Measurements from ENCODE around the gene MGST2. TPM values are rescaled to one million over a fixed set of nuclear protein-coding genes. Genes with fewer than 3 reads are reported as not detected.

The MGST2 gene
- total RNA-seq, 2 experiments from 2014 or later, result 0.70 to 3.0 TPM

DNA sequence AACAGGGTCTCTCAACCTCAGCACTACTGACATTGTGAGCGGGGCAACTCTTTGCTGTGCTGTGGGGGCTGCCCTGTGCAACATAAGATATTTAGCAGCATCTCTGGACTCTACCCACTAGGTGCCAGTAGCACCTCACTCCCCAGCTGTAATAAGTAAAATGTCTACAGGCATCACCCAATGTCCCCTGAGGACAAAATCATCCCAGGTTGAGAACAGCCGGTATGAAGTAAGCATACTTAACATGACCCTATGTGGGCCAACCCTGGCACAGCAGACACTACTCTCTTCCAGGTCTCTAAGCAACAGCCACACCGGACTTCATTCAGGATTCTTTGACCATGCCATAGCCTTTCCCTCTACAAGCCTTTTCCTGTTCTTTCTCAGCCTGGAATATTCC, 10.5 kb upstream of the MGST2 start:
- Mint-ChIP-seq H3K4me3 (no peak overlapping the region), H3K4me1 (ENCODE audit: low read depth) (peaks cover 26% of the 10 kb centered on the region), H3K9me3 (no peaks in the 10 kb centered on the region), H3K27me3 (peaks cover 4% of the 10 kb centered on the region), H3K36me3 (ENCODE audit: low read depth) (no peaks in the 10 kb centered on the region), H3K27ac (no peak overlapping the region)
- ChIA-PET POLR2A (no interaction called here), CTCF (no interaction called here)
- Histone ChIP-seq H3K4me1 (ENCODE audit: insufficient read depth, low read length) (peaks cover 25% of the 10 kb centered on the region), H3K27ac (ENCODE audit: low read depth in 1 of 2, low read length in 2 of 2) (no peak overlapping the region), H3K9me3 (ENCODE audit: control insufficient read depth in 1 of 2, insufficient read depth in 1 of 2, low read length in 2 of 2) (no peaks in the 10 kb centered on the region), H3K27me3 (ENCODE audit: control insufficient read depth in 1 of 2, insufficient read depth in 2 of 2, low read length in 2 of 2) (peaks cover 0 to 5% of the 10 kb centered on the region in 2 experiments), H3K36me3 (ENCODE audit: insufficient read depth, low read length) (no peaks in the 10 kb centered on the region), H3K4me3 (ENCODE audit: low read length) (no peak overlapping the region)
- ATAC-seq (ENCODE audit: poor library complexity), result no peak
- intact Hi-C loops (cut with DNase I, micrococcal nuclease), result loop anchor here in 1 of 2 experiments (5.0 to 10.0 kb wide), 4 partner anchors 240 to 597 kb away; no protein-coding TSS in a partner anchor
- TF ChIP-seq, protein P1, sequence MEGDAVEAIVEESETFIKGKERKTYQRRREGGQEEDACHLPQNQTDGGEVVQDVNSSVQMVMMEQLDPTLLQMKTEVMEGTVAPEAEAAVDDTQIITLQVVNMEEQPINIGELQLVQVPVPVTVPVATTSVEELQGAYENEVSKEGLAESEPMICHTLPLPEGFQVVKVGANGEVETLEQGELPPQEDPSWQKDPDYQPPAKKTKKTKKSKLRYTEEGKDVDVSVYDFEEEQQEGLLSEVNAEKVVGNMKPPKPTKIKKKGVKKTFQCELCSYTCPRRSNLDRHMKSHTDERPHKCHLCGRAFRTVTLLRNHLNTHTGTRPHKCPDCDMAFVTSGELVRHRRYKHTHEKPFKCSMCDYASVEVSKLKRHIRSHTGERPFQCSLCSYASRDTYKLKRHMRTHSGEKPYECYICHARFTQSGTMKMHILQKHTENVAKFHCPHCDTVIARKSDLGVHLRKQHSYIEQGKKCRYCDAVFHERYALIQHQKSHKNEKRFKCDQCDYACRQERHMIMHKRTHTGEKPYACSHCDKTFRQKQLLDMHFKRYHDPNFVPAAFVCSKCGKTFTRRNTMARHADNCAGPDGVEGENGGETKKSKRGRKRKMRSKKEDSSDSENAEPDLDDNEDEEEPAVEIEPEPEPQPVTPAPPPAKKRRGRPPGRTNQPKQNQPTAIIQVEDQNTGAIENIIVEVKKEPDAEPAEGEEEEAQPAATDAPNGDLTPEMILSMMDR (IDR thresholded peaks at IDR 0.05), result peak; percentile 21
- peak in 2 of 14 experiments; percentile 16 to 20 for DNase-seq

DNA sequence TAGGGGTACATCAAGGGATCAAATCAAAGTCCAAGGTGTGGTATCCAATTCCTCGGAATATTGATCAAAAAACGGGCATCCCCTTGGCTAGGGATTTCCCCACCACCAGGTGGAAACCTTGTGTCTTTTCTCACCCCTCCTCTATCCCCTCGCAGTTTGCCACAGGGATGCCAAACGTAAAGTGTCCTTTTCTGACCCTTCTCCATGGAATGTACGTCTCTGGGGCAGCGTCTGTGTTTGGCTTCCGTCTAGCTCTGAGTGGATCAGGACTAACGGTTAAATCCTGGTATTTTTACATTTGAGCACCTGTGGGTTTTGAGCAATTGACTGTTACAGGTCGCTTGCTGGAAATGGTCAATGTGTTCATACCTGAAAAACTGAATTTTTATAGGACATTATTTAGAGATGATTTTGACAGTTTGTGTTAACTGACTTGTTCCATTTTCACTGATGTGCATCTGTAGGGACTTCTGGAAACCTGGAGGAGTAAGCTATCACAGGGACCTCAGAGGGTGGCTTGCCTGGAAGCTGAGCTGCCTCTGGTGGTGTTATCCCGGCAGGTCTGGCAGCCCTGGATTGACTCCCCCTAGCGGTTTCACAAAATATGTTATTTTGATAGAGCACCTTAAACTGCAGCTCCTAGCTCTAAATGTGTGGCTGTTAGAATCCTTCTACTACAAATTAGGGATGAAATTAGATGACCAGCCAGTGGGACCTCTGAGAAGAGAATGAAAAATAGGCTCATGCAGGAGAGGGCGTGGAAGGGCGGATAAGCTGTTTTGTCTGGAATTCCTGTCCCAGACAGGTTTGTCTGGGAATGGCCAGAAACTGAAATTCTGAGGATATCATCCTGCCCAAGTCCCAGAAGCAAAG, 8.8 kb upstream of the MGST2 start:
- Histone ChIP-seq H3K4me3 (ENCODE audit: low read length) (no peak overlapping the region), H3K9me3 (ENCODE audit: control insufficient read depth in 1 of 2, insufficient read depth in 1 of 2, low read length in 2 of 2) (no peaks in the 10 kb centered on the region), H3K36me3 (ENCODE audit: insufficient read depth, low read length) (no peaks in the 10 kb centered on the region), H3K27ac (ENCODE audit: low read depth in 1 of 2, low read length in 2 of 2) (no peak overlapping the region), H3K4me1 (ENCODE audit: insufficient read depth, low read length) (peaks cover 20% of the 10 kb centered on the region), H3K27me3 (ENCODE audit: control insufficient read depth in 1 of 2, insufficient read depth in 2 of 2, low read length in 2 of 2) (peaks cover 0 to 5% of the 10 kb centered on the region in 2 experiments)
- Mint-ChIP-seq H3K4me1 (ENCODE audit: low read depth) (peaks cover 20% of the 10 kb centered on the region), H3K27ac (no peak overlapping the region), H3K36me3 (ENCODE audit: low read depth) (no peaks in the 10 kb centered on the region), H3K4me3 (no peak overlapping the region), H3K27me3 (peaks cover 4% of the 10 kb centered on the region), H3K9me3 (no peaks in the 10 kb centered on the region)
- ATAC-seq (ENCODE audit: poor library complexity) (peak; percentile 78), DNase-seq (peak; percentile 14 to 78 (median 35))
- TF ChIP-seq, protein P1 (IDR thresholded peaks at IDR 0.05), result peak; percentile 76
- CTCF ChIA-PET, result interaction anchor here (0.8 to 1.6 kb wide), 7 partner anchors 10 to 597 kb away, joined by 3 to 5 read pairs (median 3); no protein-coding TSS in a partner anchor
- POLR2A ChIA-PET, result interaction anchor here (0.5 to 2.3 kb wide), 7 partner anchors 9 to 717 kb away, joined by 3 to 17 read pairs (median 5); partner anchors contain the start of genes MGST2, NAA15, SCOC and SETD7
- intact Hi-C loops (cut with DNase I, micrococcal nuclease), result loop anchor here (1.0 to 10.0 kb wide), 5 partner anchors 9 to 595 kb away; no protein-coding TSS in a partner anchor

DNA sequence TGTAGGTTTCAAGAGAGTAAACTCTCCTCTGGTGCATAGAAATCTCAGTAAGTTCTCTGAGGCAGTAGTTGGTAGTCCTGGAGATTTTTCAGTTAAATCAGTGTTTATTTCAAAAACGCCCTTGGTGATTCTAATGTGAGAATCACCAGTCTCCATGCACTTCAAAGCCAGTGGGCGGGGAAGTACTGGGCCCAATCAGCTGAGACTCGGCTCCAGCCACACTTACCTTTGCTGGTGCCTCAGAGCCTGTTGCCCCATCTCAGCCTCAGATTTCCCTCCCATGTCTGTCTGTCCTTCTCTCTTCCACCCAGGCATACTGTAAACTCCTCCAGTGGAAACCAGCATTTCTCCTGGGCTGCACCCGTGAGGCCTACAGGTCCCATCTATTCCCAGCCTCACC, 7.4 kb upstream of the MGST2 start:
- no peak overlapping the region for H3K27ac ChIP-seq (ENCODE audit: low read depth in 1 of 2, low read length in 2 of 2)
- Mint-ChIP-seq H3K27me3 (peaks cover 4% of the 10 kb centered on the region), H3K27ac (peak overlapping the region; percentile 57), H3K4me1 (ENCODE audit: low read depth) (peaks cover 20% of the 10 kb centered on the region), H3K36me3 (ENCODE audit: low read depth) (no peaks in the 10 kb centered on the region), H3K4me3 (peak overlapping the region; percentile 32), H3K9me3 (no peaks in the 10 kb centered on the region)
- H3K27me3 ChIP-seq (ENCODE audit: control insufficient read depth in 1 of 2, insufficient read depth in 2 of 2, low read length in 2 of 2), result peaks cover 0 to 5% of the 10 kb centered on the region in 2 experiments
- TF ChIP-seq, protein P1 (IDR thresholded peaks at IDR 0.05), result no peak
- ChIA-PET POLR2A (interaction anchor here (0.6 to 2.3 kb wide), 3 partner anchors 8 to 361 kb away, joined by 3 to 17 read pairs (median 6); partner anchors contain the start of genes MGST2 and SETD7), CTCF (no interaction called here)
- H3K4me3 ChIP-seq (ENCODE audit: low read length), result no peak overlapping the region
- DNase-seq (peak in 4 of 14 experiments; percentile 6 to 53 (median 22)), ATAC-seq (ENCODE audit: poor library complexity) (peak; percentile 7)
- no peaks in the 10 kb centered on the region for H3K9me3 ChIP-seq (ENCODE audit: control insufficient read depth in 1 of 2, insufficient read depth in 1 of 2, low read length in 2 of 2)
- peaks cover 20% of the 10 kb centered on the region for H3K4me1 ChIP-seq (ENCODE audit: insufficient read depth, low read length)
- intact Hi-C loops (cut with DNase I, micrococcal nuclease), result loop anchor here in 1 of 2 experiments (5.0 to 10.0 kb wide), 4 partner anchors 243 to 594 kb away; no protein-coding TSS in a partner anchor
- no peaks in the 10 kb centered on the region for H3K36me3 ChIP-seq (ENCODE audit: insufficient read depth, low read length)

Data from CD4-positive, alpha-beta T cell (primary cell).